Measurements from ENCODE around the gene HOXC10. TPM values are rescaled to one million over a fixed set of nuclear protein-coding genes. Genes with fewer than 3 reads are reported as not detected.
A peak's percentile ranks its signal among the peaks of the same experiment; 100 is the strongest.

HOXC10 gene
- total and polyA plus RNA-seq, 2 donors (not counting 3 experiments of a cell fraction or from before 2014, with no cell fraction given): 0.18 TPM; not detected in 1

- H3K27ac ChIP-seq (ENCODE audit: insufficient read depth, low read depth, low read length): no peak overlapping the region
- DNase-seq (ENCODE audit: low read depth, low spot score) (no peak), FAIRE-seq (no peak)
- H3K9me1 ChIP-seq (replicated peaks; ENCODE audit: control insufficient read depth, extremely low read depth, insufficient read depth, low read length): no peaks in the 10 kb centered on the region
- no TSS peak for BruUV-seq (replicated peaks)
- no peaks in the 10 kb centered on the region for H3K4me1 ChIP-seq (ENCODE audit: control insufficient read depth, extremely low read depth, insufficient read depth, low read length)
- H4K20me1 ChIP-seq (replicated peaks; ENCODE audit: control insufficient read depth, extremely low read depth, insufficient read depth, low read length): no peaks in the 10 kb centered on the region
- POLR2A ChIA-PET: no interaction called here
- no peaks in the 10 kb centered on the region for H3K36me3 ChIP-seq (ENCODE audit: control insufficient read depth in 2 of 2, extremely low read depth in 1 of 2, insufficient read depth in 2 of 2, low read length in 2 of 2)
- TF ChIP-seq POLR2A (IDR thresholded peaks at IDR 0.05; ENCODE audit: low read depth, low read length): no peak
- peak; percentile 97 for TF ChIP-seq EZH2 (IDR thresholded peaks at IDR 0.05; ENCODE audit: borderline replicate concordance, low read depth, low read length, severe bottlenecking)
- TF ChIP-seq MYC (IDR thresholded peaks at IDR 0.05; ENCODE audit: low read depth, low read length): no peak
- TF ChIP-seq POLR2AphosphoS5 (IDR thresholded peaks at IDR 0.05; ENCODE audit: insufficient read depth, low read depth, low read length): no peak
- TF ChIP-seq MAX (IDR thresholded peaks at IDR 0.05; ENCODE audit: insufficient read depth, insufficient read length): no peak
- no peak for TF ChIP-seq FOS (IDR thresholded peaks at IDR 0.05; ENCODE audit: borderline replicate concordance, insufficient read depth, low read length)
- TF ChIP-seq CTCF (IDR thresholded peaks at IDR 0.05; ENCODE audit: extremely low read depth in 1 of 2, insufficient read depth in 1 of 2, low read depth in 1 of 2, low read length in 2 of 2): no peak
- TF ChIP-seq JUN (IDR thresholded peaks at IDR 0.05; ENCODE audit: borderline replicate concordance, insufficient read depth, insufficient read length, low read depth): no peak
- H3K9me3 ChIP-seq (replicated peaks; ENCODE audit: control insufficient read depth, insufficient read depth, low read length): no peaks in the 10 kb centered on the region
- no peak overlapping the region for H3K4me3 ChIP-seq (replicated peaks in 1 of 3; ENCODE audit: insufficient read depth in 1 of 3, low read depth in 1 of 3, low read length in 3 of 3)
- H2AFZ ChIP-seq (ENCODE audit: low read depth, low read length): no peak overlapping the region
- peaks cover 89 to 98% of the 10 kb centered on the region in 2 experiments for H3K27me3 ChIP-seq (ENCODE audit: control insufficient read depth in 2 of 2, insufficient read depth in 2 of 2, low read length in 2 of 2)
- no peaks in the 10 kb centered on the region for H3K79me2 ChIP-seq (ENCODE audit: control insufficient read depth, insufficient read depth, low read length)
- no peak overlapping the region for H3K4me2 ChIP-seq (ENCODE audit: insufficient read depth, low read length)
- intact Hi-C loops (cut with micrococcal nuclease) (no loop called here), dilution Hi-C loops (cut with MboI; ENCODE audit: extremely low pct_ligation_motif_present, low sequenced_read_pairs) (no loop called here)
- CTCF ChIA-PET: interaction anchor here (1.0 kb wide), 1 partner anchor 24 kb away, joined by 3 read pairs; the partner anchor contains the start of gene HOXC10
- H3K9ac ChIP-seq (replicated peaks; ENCODE audit: extremely low read depth, insufficient read depth, low read length): no peak overlapping the region
Observed at GRCh38 chr12:53961025-53961761, 23.8 kb upstream of the HOXC10 start.

All from endothelial cell of umbilical vein (primary cell).